GM21423 (cell line): ENCODE results near the gene SHH.

Source experiments
- ATAC-seq: cut with Tn5 transposase; IDR thresholded peaks from one replicate; pipeline ENCODE4 v1.9.1; 2021; ENCODE audit warnings: mild to moderate bottlenecking, moderate library complexity; ENCODE audit not compliant: unreplicated experiment

The SHH gene

DNA sequence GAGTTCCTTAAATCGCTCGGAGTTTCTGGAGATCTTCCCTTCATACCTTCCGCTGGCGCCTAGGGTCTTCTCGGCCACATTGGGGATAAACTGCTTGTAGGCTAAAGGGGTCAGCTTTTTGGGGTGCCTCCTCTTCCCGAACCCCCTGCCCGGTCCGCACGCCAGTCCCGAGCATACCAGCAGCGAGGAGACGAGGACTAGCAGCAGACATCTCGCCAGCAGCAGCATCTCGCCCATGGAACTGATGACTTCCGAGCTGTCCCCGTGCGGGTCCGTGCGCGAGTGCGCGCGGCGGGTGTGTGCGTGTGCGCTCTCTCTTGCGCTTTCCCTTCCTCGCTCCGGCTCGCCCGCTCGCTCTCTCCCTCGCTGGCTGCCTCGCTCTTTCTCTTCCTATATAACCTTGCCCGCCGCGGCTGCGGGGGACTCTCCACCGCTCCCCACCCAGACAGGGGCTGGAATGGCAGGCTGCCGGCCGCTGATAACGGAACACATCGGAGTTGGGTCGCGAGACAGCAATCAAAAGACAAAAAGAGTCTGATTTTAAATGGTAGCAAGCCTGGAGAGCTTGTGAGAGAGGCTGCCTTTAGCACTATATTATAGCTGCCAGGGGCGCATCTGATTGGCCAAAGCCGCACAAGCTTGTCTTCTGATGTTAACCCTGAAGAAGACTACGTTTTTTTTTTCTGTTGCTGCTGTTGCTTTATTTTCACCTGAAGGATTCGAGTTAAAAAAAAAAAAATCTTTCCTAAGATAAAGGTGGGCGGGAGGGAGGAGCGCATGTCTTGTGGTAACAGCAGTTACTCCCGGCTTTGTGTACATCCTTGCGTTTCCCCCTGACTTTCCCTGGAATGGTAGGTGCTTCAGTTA is at the start of gene SHH:
Gene SHH, minus strand, starts transcription at position 569 of the 867 bp plus-strand sequence. Its CDS starts 341 bp downstream, at position 228.
- no peak for ATAC-seq

DNA sequence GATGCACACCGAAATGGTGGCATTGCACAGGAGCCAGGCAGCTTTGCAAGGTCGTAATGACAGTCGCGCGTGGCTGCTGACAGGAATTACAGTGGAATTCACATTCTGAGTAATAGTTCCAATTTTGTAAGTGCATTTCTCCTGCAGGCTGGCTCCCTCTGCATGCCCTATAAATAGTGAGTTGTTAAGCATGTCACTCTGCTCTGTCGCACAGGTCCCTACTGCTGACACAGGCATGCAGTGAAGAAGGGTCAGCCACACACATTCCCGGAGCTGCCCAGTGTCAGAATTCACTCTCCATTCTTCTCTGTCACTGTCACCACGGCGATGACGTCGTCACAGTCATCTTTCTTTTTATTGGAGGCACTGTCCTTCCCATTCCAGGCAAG is 49.2 kb upstream of the SHH start:
- no peak for ATAC-seq

DNA sequence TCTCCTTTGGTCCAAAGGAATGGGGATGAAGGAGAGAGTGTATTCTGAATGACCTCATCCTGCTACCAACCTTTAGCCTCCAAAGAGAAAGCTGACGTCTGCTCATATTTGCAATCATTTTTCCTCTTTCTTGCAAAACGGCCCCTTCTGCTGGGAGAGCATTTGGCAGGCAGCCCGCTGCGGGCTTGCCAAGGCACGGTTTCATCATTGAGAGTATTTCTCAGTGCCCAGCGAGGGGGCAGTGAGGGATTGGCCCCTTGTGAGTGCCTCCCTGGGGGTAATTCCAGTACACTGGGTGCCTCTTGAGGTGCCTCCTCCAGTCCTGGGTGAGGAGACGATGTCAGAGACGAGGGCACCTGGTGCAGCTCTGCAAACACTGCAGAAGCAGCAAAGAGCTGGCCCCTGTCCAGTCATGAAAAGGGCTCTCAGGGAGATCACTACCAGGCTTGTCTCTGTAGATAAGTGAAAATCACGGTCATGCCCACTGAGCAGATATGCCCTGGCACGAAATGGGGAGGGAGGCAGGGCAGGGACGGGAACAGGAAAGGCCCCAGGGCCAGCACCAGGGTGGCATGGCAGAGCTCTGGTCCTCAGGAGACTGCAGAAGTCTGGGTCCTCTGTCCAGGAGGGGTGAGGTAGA is 48.7 kb upstream of the SHH start:
- no peak for ATAC-seq

DNA sequence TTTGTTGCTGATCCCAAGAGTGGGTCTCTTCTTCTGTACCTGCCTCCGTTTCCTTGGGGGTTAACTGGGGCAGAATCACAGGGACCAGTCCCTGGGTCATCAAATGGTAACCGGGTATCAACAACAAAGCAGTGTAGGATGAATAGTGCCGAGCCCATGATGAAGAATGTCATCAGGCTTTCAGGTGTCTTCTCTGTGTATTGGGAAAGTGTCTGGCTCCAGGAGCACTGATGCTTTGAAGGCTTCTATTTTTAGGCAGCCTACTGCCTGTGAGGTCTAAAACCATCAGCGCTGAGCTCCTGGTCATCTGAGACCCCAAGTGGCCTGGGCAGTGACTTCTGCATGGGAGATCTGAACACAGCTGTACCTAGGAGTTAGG is 48.2 kb upstream of the SHH start:
- no peak for ATAC-seq

DNA sequence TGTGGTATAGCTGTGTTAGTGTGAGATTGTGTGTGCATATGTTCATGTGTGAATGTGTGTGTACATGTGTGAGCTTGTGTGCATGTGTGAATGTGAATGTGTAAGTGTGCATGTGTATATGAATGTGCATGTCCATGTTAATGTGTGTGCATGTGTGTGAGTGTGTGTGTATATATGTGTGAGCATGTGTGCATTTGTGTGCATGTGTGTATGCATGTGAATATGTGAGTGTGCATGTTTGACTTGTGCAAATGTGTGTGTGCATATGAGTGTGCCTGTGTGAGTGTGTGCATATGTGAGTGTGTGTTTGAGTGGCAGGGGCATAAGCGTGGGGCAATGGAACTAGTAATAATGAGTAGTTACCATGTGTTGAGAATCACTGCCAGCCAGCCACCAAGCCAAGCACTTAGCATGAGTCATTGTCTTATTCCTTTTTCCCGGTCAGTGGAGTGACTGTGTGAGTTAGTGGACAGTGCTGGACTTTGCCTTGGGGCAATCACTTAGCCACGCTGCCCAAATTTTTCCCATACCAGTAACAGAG is 46.3 kb upstream of the SHH start:
- ATAC-seq = no peak

DNA sequence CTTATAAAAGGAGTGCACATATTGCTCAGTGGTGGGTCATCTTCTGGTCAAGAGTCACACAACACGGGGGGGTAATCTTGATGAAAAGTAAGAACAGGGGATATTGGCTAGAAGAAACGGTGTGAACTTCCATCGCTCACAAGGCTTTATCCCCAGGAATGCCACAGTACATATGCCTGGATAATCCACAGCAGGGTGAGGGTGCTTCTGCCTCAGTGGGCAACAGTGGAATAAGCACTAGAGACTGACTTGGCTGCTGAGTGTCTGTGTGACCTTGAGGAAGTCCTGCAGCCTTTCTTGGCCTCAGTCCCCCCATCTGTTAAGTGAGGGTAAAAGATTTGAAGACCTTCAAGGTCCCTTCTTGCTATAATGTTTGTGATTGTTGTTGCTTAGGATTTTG is 44.9 kb upstream of the SHH start:
- ATAC-seq = no peak

DNA sequence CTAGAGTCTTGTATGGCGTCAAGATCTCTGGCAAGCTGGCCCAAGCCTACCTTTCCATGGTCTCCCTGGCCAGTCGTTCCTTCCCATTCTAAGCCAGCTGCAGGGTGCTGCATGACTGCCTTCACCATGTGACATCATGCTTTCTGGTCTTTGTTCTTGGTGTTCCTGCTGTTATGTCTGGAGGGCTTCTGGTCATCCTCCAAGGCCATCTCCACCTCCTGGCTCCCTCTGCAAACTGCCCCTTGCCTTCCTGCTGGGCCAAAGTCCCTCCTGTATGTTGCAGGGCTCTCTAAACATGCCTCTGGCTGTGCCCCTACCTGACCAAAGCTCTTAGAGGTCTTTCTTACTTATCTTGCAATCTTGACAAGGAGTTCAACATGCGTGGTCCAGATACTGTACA is 44.4 kb upstream of the SHH start:
- ATAC-seq = no peak

DNA sequence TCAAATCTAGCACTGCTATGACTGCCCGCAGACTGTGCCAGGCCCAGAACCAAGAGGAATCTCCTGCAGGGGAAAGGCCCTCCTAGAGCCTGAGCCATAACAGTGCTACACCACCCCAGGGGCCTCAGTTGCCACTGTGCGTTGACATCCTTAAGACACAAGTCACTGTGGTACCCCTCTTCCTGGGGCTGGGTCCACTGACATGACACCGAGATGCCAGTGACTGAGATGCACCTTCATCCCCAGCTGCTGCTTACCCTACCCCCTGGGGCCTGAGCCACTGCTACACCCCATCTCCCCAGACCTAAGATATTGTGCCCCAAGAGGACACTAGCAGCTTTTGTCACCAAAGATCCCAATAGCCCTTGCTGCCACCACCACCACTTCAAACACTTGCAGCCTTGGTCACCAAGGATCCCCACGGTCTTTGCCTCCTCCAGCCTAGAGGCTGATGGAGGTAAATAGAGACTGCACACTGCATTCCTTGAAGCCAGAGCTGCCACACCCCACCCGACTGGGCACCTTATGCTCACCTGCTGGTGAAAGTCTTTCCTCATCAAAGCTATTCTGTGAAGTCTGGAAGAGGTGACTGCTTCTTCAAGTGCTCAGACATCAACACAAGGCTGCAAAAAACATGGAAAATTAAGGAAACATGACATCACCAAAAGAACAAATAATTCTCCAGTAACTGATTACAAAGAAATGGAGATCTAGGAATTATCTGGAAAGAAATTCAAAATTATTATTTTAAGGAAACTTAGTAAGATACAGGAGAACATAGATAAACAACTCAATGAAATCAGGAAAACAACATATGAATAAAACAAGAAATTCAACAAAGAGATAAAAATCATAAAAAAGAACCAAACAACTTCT is 40.4 kb upstream of the SHH start:
- ATAC-seq = no peak

DNA sequence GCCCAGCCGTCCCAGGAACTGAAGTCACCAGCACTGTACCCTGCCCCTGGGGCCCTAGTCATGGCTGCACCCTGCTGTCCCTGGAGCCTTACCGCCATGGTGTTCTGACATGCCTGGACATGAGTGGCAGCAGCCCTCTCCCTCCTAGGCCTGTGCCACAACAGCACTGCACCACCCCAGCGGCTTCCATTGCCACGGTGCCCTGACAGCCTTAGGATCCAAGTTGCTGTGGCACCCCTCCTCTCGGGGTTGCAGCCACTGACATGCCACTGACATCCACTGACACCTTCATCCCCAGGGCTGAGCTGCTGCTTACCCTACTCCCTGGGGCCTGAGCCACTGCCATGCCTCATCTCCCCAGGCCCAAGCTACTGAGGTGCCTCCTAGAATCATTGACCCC is 39.6 kb upstream of the SHH start:
- ATAC-seq = no peak

DNA sequence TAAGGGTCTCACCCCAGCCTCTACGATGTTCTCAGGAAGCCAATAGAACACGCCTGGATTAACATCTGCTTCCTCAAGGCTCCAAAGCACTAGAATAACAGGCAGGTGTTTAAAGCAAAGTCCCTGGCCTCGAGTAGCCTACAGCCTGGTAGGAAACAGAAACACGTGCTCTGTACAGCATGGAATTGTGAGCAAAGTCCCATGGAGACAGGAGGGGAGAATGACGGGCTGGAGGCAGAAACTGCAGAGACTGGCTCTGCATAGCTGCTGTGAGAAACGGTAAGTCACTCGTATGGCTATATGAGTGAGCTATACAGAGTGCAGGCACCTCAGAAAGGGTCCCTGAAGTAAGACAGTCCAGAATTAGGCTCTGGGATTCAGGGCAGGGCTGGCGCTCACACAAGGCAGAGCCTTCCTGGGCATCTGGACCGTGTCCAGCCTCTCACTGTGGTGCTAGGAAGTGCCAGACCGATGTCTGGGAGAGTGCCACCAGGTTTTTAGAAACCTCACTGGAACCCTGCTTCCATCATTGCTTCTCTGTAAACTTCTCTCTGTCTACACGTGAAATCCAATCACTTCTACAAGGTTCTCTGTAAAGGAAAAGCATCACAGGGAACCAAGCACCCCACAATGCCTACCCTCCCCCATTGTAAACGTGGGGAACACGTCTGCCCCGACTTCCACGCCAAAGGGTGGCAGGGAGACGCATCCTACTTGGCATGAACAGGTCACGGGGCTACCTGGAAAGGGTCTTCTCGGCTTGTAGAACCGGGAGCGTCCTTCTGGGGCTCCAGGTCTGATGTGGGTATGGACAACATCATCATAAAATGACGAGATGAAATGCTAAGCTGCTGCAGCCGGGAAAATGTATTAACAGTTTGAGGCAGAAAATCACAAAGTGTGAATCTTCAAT is 38.8 kb upstream of the SHH start:
- no peak for ATAC-seq

DNA sequence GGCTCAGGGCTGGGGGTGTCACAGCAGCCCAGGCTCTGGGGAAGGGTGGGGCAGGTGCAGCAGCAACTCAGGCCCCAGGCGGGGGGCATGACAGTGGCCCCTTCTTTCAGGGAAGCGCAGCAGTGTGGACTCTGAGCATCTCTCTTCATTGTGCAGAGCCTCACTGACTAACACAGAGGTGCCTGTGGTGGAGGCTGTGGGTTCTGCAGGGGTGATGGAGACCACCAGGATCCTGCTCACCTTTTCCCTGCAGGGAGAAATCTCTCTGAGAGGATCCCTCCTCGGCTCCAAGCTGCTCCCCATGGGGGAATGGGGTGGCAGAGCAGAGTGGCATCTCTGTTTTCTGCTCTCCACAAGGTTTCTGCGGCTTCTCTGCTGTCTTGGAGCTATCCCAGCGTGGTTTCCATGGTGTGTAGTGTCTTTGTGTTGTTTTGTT is 37.8 kb upstream of the SHH start:
- ATAC-seq = no peak

DNA sequence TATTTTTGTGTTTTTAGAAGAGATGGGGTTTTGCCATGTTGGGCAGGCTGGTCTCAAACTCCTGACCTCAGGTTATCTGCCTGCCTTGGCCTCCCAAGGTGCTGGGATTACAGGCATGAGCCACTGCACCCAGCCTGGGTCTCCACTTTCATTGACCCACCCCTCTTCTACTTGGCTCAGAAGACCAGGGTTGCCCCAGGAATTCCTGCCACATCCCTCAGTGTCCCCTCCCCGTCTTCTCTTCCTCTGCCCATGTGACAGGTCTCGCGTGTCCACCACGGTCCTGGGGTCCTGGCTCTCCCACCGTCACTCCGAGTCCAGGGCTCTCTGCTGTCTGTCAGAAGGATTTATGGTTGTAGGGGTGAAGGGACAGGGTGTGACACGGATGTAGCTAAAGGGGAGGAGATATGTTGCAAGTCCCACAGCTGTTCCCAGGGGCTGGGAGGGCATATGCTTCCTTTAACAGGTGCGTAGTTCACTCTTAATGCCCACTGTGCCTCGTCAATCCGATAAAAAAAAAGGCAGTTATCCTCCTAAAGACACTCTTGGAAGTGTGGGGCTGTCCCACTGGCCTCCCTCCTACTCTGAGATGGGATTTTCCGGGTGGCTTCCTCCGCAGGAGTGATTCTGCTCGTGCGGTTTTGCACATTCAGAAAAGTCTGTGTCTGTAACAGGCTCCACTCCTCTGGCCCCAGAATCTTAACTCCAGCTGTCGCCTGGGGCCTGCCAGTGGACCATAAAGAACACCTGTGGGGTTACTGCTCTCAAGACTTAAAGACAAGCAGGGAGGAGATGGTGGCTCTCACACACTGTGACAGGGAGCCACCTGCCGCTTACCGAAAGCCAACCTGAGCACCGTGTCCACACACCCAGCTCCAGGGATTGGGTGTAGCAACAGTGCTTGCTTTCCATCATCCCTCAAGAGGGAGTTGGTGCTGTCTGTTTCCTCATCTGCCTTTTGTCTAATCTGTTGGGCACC is 36.7 kb upstream of the SHH start:
- ATAC-seq = no peak

DNA sequence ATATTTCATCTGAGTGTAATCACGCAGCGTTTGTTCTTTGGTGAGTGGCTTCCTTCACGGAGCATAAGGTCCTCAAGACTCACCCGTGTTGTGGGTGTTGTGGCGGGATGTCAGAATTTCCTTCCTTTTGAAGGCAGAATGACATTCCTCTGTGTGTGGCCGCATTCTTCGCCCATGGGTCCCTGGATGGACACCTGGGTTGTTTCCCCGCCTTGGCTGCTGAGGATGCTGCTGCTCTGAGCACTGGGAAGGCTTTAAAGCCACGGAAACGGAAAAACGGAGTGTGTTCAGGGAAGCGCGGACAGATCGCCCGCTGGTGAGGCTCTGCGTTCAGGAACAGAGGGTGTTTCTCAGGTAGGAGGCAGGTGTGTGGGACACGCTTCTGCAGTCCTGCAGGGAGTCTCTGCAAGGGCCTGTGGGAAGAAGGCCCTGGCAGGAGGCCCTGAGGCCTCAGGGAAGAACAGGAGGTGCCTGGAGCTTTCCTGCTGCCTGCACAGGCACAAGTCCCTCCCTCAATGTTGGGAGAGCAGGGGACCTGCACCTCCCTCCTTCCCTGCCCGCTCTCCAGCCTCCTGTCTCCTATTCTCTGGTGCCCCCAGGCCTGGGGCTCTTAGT is 35.7 kb upstream of the SHH start:
- no peak for ATAC-seq

DNA sequence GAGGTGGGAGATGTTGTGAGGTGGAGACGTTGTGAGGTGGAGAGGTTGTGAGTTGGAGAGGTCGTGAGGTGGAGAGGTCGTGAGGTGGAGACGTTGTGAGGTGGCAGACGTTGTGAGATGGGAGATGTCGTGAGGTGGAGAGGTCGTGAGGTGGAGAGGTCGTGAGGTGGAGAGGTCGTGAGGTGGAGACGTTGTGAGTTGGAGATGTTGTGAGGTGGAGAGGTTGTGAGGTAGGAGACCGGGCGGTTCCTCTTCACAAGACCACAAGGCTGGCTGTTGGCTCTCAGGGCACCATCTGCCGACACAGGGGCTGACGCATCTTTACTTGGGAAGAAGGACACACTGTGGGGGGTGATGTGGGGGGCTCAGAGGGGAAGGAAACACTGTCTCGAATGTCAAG is 34.7 kb upstream of the SHH start:
- no peak for ATAC-seq

DNA sequence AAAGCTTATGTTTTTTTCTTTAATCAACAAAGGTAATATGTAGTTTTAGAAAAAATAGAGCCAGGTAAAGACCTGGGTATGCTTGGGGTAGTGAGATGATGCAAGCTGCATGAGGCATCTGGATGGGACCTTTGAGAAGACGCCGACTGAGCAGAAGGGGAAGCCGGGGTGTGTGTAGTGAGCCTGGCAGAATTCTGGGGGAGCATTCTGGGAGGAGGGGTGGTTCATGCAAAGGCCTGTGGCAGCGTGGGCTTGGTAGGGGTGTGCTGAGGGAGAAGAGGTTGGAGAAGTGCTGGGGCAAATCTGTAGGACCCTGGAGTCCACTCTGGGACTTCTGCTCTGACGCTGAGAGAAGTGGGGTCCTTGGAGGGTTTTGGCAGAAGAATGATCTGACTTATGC is 33.9 kb upstream of the SHH start:
- ATAC-seq = no peak

DNA sequence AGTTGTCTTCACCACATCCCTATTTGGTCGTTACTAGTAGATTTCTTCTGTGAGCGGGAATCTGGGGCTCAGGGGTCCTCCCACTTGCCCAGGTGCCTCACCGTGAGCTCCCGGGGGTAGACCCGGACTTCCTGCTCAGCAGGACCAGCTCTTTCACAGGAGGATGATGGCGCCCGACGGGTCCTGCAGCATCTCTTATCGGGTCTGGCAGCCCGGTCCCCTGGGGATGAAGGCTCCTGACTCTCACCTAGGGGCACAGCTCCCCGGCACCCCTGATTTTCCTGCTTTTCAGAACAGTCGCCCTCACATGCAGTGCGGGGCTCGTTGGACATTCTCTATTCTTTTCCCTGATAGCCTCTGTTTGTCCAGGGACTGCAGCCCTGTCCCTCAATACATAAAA is 33.0 kb upstream of the SHH start:
- ATAC-seq = no peak

DNA sequence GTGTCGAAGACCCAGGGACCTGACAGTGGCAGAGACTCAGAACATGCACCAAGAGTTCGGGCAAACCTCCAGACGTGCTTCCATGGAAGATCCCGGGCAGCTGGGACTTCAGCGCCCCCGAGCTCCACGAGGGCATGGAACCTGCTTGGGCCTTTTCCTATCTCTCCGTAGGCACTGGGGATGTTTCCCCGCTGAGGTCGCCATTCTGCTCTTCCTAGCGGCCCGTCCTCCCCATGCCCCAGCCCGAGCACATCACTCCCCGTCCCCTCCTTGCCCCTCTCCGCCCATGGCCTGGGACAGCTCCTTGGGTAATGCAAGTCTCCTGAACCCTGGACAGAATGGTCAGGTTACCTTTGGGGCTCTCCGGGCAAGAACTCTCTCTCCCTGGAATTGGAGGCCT is 32.3 kb upstream of the SHH start:
- no peak for ATAC-seq

DNA sequence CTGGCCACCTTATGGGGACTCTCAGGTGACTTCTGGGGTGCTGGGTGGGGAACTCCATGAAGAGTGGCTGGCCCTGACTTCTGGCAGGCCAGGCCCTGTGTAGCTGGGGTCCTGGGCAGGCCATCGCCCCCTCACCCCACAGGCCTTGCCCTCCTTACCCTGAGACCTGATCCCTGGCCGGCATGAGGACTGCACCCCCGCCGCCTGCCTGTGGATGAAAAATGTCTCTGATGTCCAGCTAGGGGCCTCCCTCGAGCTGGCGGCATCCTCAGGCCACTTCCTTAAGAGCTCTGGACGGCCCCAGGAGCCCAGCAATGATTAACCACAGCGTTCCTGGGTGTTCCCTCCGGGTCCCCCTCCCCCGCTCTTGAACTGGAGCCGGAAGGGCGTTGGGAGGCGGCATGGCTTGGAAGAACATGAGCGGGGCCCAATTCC is 31.8 kb upstream of the SHH start:
- ATAC-seq = no peak
